ENCODE results near the gene ZNF672. TPM values are rescaled to one million over a fixed set of nuclear protein-coding genes. Genes with fewer than 3 reads are reported as not detected.

ZNF672 gene
- total RNA-seq, 2 donors from 2014 or later: 55.3 to 59.1 TPM

DNA sequence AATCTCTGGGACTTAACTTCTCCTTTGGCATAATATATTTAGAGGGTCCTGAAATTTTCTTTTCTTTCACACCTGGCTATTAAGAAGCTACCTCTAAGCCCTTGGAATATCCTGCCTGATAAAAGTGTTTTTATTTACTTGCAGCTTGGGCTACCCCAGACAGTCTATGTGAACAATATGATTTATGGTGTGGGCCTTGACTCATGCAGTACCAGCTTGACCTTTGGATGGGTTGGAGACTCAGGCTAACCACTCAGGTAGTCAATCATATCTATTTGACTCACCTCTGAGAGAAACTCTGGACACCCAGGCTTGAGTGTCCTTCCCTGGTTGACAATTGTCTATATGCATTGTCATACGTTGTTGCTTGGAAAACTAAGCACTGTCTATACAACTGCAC is 54.6 kb downstream of the ZNF672 start:
- Histone ChIP-seq H3K36me3 (no peaks in the 10 kb centered on the region), H3K4me1 (no peaks in the 10 kb centered on the region), H3K27ac (no peak overlapping the region), H3K4me3 (no peak overlapping the region), H3K9me3 (no peaks in the 10 kb centered on the region), H3K27me3 (no peaks in the 10 kb centered on the region)
- no peak for DNase-seq (ENCODE audit: low spot score)
- TF ChIP-seq, protein P1, sequence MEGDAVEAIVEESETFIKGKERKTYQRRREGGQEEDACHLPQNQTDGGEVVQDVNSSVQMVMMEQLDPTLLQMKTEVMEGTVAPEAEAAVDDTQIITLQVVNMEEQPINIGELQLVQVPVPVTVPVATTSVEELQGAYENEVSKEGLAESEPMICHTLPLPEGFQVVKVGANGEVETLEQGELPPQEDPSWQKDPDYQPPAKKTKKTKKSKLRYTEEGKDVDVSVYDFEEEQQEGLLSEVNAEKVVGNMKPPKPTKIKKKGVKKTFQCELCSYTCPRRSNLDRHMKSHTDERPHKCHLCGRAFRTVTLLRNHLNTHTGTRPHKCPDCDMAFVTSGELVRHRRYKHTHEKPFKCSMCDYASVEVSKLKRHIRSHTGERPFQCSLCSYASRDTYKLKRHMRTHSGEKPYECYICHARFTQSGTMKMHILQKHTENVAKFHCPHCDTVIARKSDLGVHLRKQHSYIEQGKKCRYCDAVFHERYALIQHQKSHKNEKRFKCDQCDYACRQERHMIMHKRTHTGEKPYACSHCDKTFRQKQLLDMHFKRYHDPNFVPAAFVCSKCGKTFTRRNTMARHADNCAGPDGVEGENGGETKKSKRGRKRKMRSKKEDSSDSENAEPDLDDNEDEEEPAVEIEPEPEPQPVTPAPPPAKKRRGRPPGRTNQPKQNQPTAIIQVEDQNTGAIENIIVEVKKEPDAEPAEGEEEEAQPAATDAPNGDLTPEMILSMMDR (IDR thresholded peaks at IDR 0.05): no peak

DNA sequence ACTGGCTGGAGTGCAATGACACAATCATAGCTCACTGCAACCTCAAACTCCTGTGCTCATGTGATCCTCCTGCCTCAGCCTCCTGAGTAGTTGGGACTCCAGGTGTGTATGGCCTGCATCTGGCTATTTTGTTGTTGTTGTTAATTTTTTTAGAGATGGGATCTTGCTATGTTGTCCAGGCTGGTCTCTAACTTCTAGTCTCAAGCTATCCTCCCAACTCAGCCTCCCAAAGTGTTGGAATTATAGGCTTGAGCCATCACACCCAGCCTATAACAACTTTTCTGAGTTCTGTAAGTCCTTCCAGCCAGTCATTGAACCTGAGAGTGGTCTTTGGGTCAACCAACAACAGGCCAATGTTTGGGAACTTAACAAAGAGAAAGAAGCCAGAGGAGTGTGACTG is 56.8 kb downstream of the ZNF672 start:
- Histone ChIP-seq H3K27ac (no peak overlapping the region), H3K4me3 (no peak overlapping the region), H3K9me3 (no peaks in the 10 kb centered on the region), H3K27me3 (no peaks in the 10 kb centered on the region), H3K4me1 (no peaks in the 10 kb centered on the region), H3K36me3 (no peaks in the 10 kb centered on the region)
- TF ChIP-seq, protein P1 (IDR thresholded peaks at IDR 0.05): no peak
- no peak for DNase-seq (ENCODE audit: low spot score)

DNA sequence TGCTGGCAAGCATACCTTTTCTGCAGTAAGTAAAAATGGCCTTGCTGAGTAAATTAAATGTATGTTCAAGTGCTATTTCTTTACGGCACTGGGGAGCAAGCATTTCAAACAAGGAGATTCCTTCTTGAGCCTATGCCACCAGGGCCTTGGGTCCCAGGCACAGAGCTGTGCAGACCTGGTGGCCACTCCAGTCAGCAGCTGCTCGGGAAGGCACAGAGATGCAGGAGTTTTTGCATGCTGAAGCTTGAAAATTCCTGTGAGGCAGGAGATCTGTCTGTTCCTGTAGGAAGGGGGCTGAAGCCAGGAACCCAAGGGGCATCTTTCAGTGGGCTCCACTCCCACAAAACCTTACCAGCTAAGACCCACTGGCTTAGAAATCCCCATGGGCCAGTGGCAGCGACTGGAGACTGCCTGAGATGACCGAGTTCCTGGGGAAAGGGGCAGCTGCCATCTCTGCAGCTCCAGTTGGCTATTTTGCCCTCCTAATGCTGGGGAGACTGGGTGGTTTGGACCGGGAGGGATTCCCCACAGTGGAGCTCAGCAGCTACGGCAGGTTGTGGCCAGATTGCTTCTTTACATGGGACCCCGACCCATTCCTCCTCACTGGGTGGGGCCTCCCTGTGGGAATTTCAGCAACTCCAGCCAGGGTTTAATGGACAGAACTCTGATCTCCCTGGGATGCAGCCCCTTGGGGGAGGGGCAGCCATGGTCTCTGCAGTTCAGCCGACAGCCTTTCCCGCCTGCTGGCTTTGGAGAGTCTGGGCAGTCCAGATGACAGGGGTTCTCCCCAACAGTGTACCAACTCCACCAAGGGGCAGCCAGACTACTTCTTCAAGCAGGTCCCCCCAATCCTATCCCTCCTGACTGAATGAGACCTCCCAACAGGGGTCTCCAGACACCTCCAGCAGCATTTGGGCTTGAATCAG is 59.7 kb downstream of the ZNF672 start:
- no peaks in the 10 kb centered on the region for H3K27me3 ChIP-seq
- DNase-seq (ENCODE audit: low spot score): no peak
- H3K4me3 ChIP-seq: no peak overlapping the region
- no peak overlapping the region for H3K27ac ChIP-seq
- no peaks in the 10 kb centered on the region for H3K9me3 ChIP-seq
- TF ChIP-seq, protein P1 (IDR thresholded peaks at IDR 0.05): no peak
- H3K4me1 ChIP-seq: no peaks in the 10 kb centered on the region
- H3K36me3 ChIP-seq: no peaks in the 10 kb centered on the region

Small RNAs within 50 kb of the gene (microRNA-seq; reads per million reads assigned to microRNA genes)
- 3.5 to 4.2 reads per million in 2 donors for gene MIR3124 (ENCODE audit: borderline number of aligned reads in 2 of 2, borderline replicate concordance in 1 of 2)

Other genes starting within 250 kb of the ZNF672 start
- not detected for gene OR2T10, start 240.5 kb upstream of the ZNF672 start, total RNA-seq
- not detected for gene OR2T11, start 203.1 kb upstream of the ZNF672 start, total RNA-seq
- gene OR2T35, start 192.9 kb upstream of the ZNF672 start, total RNA-seq: not detected
- gene OR2T27, start 182.7 kb upstream of the ZNF672 start, total RNA-seq: not detected
- not detected for gene OR14I1, start 135.5 kb upstream of the ZNF672 start, total RNA-seq
- not detected for gene LYPD8, start 82.5 kb upstream of the ZNF672 start, total RNA-seq
- 10 to 100 TPM; 13.6 to 18.5 TPM for gene SH3BP5L, start 12.3 kb upstream of the ZNF672 start, total RNA-seq
- gene ZNF692, start 20.9 kb downstream of the ZNF672 start, total RNA-seq: 10 to 100 TPM in 1 of 2 donors, 1 to 10 TPM in 1; 9.7 to 11.8 TPM
- gene PGBD2, start 68.0 kb downstream of the ZNF672 start, total RNA-seq: 1 to 10 TPM; 2.4 to 3.1 TPM

Data from right atrium auricular region (tissue), 2 donors.